ENCODE data around the gene ATP2A2.

DNA sequence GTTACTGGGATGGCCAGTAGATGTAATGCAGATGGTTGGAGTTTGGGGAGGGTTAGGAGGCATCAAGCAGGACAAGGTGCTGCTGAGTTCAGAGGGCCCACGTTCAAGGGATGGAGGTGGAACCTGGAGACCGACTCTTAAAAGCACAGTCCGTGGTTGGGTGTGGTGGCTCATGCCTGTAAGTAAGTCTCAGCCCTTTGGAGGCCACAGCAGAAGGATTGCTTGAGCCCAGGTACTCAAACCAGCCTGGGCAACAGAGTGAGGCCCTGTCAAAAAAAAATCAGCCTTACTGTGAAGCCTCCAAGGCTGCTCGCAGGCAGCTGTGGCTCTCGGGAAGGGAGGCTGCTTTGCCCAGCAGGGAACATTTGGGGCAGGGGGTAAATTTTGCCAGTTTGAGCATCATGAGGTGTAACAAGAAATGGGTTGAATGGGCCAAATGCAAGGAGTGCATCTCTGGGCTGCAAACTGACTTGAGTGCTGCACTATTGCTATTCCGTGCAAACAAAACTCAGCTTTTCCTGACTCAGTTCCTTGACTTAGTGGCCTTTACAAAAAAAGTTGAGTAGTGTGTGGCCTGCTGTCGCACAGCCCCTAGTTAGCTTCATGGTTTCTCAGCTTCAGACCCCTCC is 67.5 kb downstream of the ATP2A2 start:
- TF ChIP-seq, protein P1, sequence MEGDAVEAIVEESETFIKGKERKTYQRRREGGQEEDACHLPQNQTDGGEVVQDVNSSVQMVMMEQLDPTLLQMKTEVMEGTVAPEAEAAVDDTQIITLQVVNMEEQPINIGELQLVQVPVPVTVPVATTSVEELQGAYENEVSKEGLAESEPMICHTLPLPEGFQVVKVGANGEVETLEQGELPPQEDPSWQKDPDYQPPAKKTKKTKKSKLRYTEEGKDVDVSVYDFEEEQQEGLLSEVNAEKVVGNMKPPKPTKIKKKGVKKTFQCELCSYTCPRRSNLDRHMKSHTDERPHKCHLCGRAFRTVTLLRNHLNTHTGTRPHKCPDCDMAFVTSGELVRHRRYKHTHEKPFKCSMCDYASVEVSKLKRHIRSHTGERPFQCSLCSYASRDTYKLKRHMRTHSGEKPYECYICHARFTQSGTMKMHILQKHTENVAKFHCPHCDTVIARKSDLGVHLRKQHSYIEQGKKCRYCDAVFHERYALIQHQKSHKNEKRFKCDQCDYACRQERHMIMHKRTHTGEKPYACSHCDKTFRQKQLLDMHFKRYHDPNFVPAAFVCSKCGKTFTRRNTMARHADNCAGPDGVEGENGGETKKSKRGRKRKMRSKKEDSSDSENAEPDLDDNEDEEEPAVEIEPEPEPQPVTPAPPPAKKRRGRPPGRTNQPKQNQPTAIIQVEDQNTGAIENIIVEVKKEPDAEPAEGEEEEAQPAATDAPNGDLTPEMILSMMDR (IDR thresholded peaks at IDR 0.05): no peak
- TF ChIP-seq POLR2A (IDR thresholded peaks at IDR 0.05): no peak

Data from right lobe of liver (tissue), 4 donors.